ENCODE measurements around the gene TRAF4.

- TF ChIP-seq CTCF (IDR thresholded peaks at IDR 0.05; ENCODE audit: poor library complexity, severe bottlenecking) (no peak), EZH2 (IDR thresholded peaks at IDR 0.05; ENCODE audit: borderline replicate concordance, insufficient read depth, low read length, poor library complexity, severe bottlenecking) (no peak), EP300 (conservative IDR thresholded peaks at IDR 0.05; ENCODE audit: poor library complexity, severe bottlenecking) (no peak), POLR2AphosphoS5 (IDR thresholded peaks at IDR 0.05) (no peak), TAF1 (IDR thresholded peaks at IDR 0.05; ENCODE audit: low read depth) (no peak), RAD21 (conservative IDR thresholded peaks at IDR 0.05) (no peak), REST (IDR thresholded peaks at IDR 0.05; ENCODE audit: borderline replicate concordance) (no peak)
Observed at GRCh38 chr17:28712705-28713415, 31.0 kb upstream of the TRAF4 start.

All from neural cell (in vitro differentiated cells).